ENCODE measurements around the gene BRD9. TPM values are rescaled to one million over a fixed set of nuclear protein-coding genes. Genes with fewer than 3 reads are reported as not detected.
A peak's percentile ranks its signal among the peaks of the same experiment; 100 is the strongest.
"Not testable (repeated sequence)": the region's sequence is repeated elsewhere in the genome, so short reads cannot be mapped to it uniquely, and the experiment has no call there.

Gene BRD9
- total and polyA plus RNA-seq, 2 donors (not counting 1 experiment from before 2014, with no cell fraction given), result 13.0 to 35.3 TPM

- not testable (repeated sequence) for H3K36me3 ChIP-seq (ENCODE audit: control insufficient read depth, insufficient read depth, low read length); H4K20me1 ChIP-seq (ENCODE audit: control insufficient read depth, extremely low read depth, insufficient read depth, low read length); H3K4me3 ChIP-seq (replicated peaks in 1 of 4; ENCODE audit: control extremely low read depth in 1 of 4, insufficient read depth in 1 of 4, low read depth in 3 of 4, low read length in 4 of 4); H3K9me3 ChIP-seq (ENCODE audit: control insufficient read depth, insufficient read depth, low read depth, low read length); H3K4me1 ChIP-seq (ENCODE audit: control insufficient read depth, extremely low read depth, insufficient read depth, low read length); H3K4me2 ChIP-seq (ENCODE audit: extremely low read depth, insufficient read depth, low read length); H3K9ac ChIP-seq (ENCODE audit: insufficient read depth, low read length); H2AFZ ChIP-seq (ENCODE audit: low read length); H3K79me2 ChIP-seq (ENCODE audit: control insufficient read depth, insufficient read depth, low read length); H3K27ac ChIP-seq (ENCODE audit: insufficient read depth, low read length)
- peak; percentile 29 to 37 for TF ChIP-seq CTCF (conservative IDR thresholded peaks at IDR 0.05 in 1 of 2, IDR thresholded peaks at IDR 0.05 in 1 of 2; ENCODE audit: low read depth in 1 of 2, low read length in 2 of 2)
- peak in 1 of 2 donors; percentile 33 for DNase-seq (ENCODE audit: low read depth in 2 of 2)
- peaks cover 11% of the 10 kb centered on the region for H3K27me3 ChIP-seq (ENCODE audit: control insufficient read depth, insufficient read depth, low read length)
Measured at GRCh38 chr5:934381-934967, 41.9 kb upstream of the BRD9 start.

GRCh38 chr5:933951-934350 is 41.4 kb upstream of the BRD9 start:
- DNase-seq (ENCODE audit: low read depth in 2 of 2); H3K36me3 ChIP-seq (ENCODE audit: control insufficient read depth, insufficient read depth, low read length); H2AFZ ChIP-seq (ENCODE audit: low read length); H3K27ac ChIP-seq (ENCODE audit: insufficient read depth, low read length); H4K20me1 ChIP-seq (ENCODE audit: control insufficient read depth, extremely low read depth, insufficient read depth, low read length); H3K79me2 ChIP-seq (ENCODE audit: control insufficient read depth, insufficient read depth, low read length); H3K4me3 ChIP-seq (replicated peaks in 1 of 4; ENCODE audit: control extremely low read depth in 1 of 4, insufficient read depth in 1 of 4, low read depth in 3 of 4, low read length in 4 of 4); H3K9ac ChIP-seq (ENCODE audit: insufficient read depth, low read length); H3K4me1 ChIP-seq (ENCODE audit: control insufficient read depth, extremely low read depth, insufficient read depth, low read length); H3K9me3 ChIP-seq (ENCODE audit: control insufficient read depth, insufficient read depth, low read depth, low read length); H3K4me2 ChIP-seq (ENCODE audit: extremely low read depth, insufficient read depth, low read length): not testable (repeated sequence)
- H3K27me3 ChIP-seq (ENCODE audit: control insufficient read depth, insufficient read depth, low read length), result peaks cover 11% of the 10 kb centered on the region

- DNase-seq (ENCODE audit: low read depth in 2 of 2), result no peak
- Histone ChIP-seq H2AFZ (ENCODE audit: low read length) (no peak overlapping the region), H3K4me2 (ENCODE audit: extremely low read depth, insufficient read depth, low read length) (no peak overlapping the region), H3K4me1 (ENCODE audit: control insufficient read depth, extremely low read depth, insufficient read depth, low read length) (peaks cover 6% of the 10 kb centered on the region), H3K36me3 (ENCODE audit: control insufficient read depth, insufficient read depth, low read length) (no peaks in the 10 kb centered on the region), H3K9me3 (ENCODE audit: control insufficient read depth, insufficient read depth, low read depth, low read length) (no peaks in the 10 kb centered on the region), H4K20me1 (ENCODE audit: control insufficient read depth, extremely low read depth, insufficient read depth, low read length) (no peaks in the 10 kb centered on the region), H3K27ac (ENCODE audit: insufficient read depth, low read length) (no peak overlapping the region), H3K79me2 (ENCODE audit: control insufficient read depth, insufficient read depth, low read length) (no peaks in the 10 kb centered on the region), H3K27me3 (ENCODE audit: control insufficient read depth, insufficient read depth, low read length) (peaks cover 11% of the 10 kb centered on the region), H3K4me3 (replicated peaks in 1 of 4; ENCODE audit: control extremely low read depth in 1 of 4, insufficient read depth in 1 of 4, low read depth in 3 of 4, low read length in 4 of 4) (no peak overlapping the region), H3K9ac (ENCODE audit: insufficient read depth, low read length) (no peak overlapping the region)
- TF ChIP-seq CTCF (conservative IDR thresholded peaks at IDR 0.05 in 1 of 2, IDR thresholded peaks at IDR 0.05 in 1 of 2; ENCODE audit: low read depth in 1 of 2, low read length in 2 of 2), result no peak
- TF ChIP-seq EZH2 (IDR thresholded peaks at IDR 0.05; ENCODE audit: low read length, missing control alignments), result no peak
Measured at GRCh38 chr5:933251-933861, 40.8 kb upstream of the BRD9 start.

All from fibroblast of lung (primary cell).